Measurements from ENCODE around the gene PTPRG. TPM values are rescaled to one million over a fixed set of nuclear protein-coding genes. Genes with fewer than 3 reads are reported as not detected.

The PTPRG gene
- total RNA-seq, 4 donors from 2014 or later = 51.9 to 56.8 (median 54.4) TPM

- intact Hi-C loops (cut with DNase I) = no loop called here
- H3K9me3 ChIP-seq = no peaks in the 10 kb centered on the region
- H3K36me3 ChIP-seq = no peaks in the 10 kb centered on the region
- H3K4me1 ChIP-seq = peaks cover 0 to 6% (median 2%) of the 10 kb centered on the region in 4 donors
- no peak overlapping the region for H3K4me3 ChIP-seq
- DNase-seq (ENCODE audit: extremely low spot score) = no peak
- TF ChIP-seq POLR2AphosphoS5 (IDR thresholded peaks at IDR 0.05) = no peak
- TF ChIP-seq EP300 (IDR thresholded peaks at IDR 0.05) = no peak
- TF ChIP-seq CTCF (IDR thresholded peaks at IDR 0.05) = no peak
- TF ChIP-seq POLR2A (IDR thresholded peaks at IDR 0.05; ENCODE audit: low read depth) = no peak
- H3K27me3 ChIP-seq = no peaks in the 10 kb centered on the region
- H3K27ac ChIP-seq (replicated peaks in 1 of 4) = no peak overlapping the region
These were observed 161.7 kb downstream of the PTPRG start for GRCh38 chr3:61723038-61723437.

- no peak for DNase-seq (ENCODE audit: extremely low spot score)
- H3K9me3 ChIP-seq = no peaks in the 10 kb centered on the region
- H3K4me1 ChIP-seq = peaks cover 0 to 6% (median 2%) of the 10 kb centered on the region in 4 donors
- WGBS = 86% methylated on average over 2 of the region's 2 CpGs
- intact Hi-C loops (cut with DNase I) = no loop called here
- TF ChIP-seq POLR2A (IDR thresholded peaks at IDR 0.05; ENCODE audit: low read depth) (no peak), EP300 (IDR thresholded peaks at IDR 0.05) (no peak), CTCF (IDR thresholded peaks at IDR 0.05) (no peak), POLR2AphosphoS5 (IDR thresholded peaks at IDR 0.05) (no peak)
- no peak overlapping the region for H3K4me3 ChIP-seq
- no peaks in the 10 kb centered on the region for H3K27me3 ChIP-seq
- H3K27ac ChIP-seq (replicated peaks in 1 of 4) = no peak overlapping the region
- no peaks in the 10 kb centered on the region for H3K36me3 ChIP-seq
These were observed 162.8 kb downstream of the PTPRG start for GRCh38 chr3:61724183-61724582.

GRCh38 chr3:61724801-61725200, 163.4 kb downstream of the PTPRG start:
- WGBS = 92% methylated on average over 6 of the region's 6 CpGs

GRCh38 chr3:61725851-61726333, 164.5 kb downstream of the PTPRG start:
- H3K9me3 ChIP-seq = no peaks in the 10 kb centered on the region
- intact Hi-C loops (cut with DNase I) = no loop called here
- no peak overlapping the region for H3K4me3 ChIP-seq
- H3K4me1 ChIP-seq = peaks cover 0 to 8% (median 3%) of the 10 kb centered on the region in 4 donors
- H3K36me3 ChIP-seq = no peaks in the 10 kb centered on the region
- no peaks in the 10 kb centered on the region for H3K27me3 ChIP-seq
- TF ChIP-seq EP300 (IDR thresholded peaks at IDR 0.05) (no peak), CTCF (IDR thresholded peaks at IDR 0.05) (no peak), POLR2A (IDR thresholded peaks at IDR 0.05; ENCODE audit: low read depth) (no peak), POLR2AphosphoS5 (IDR thresholded peaks at IDR 0.05) (no peak)
- H3K27ac ChIP-seq (replicated peaks in 1 of 4) = no peak overlapping the region
- DNase-seq (ENCODE audit: extremely low spot score) = no peak
- 84% methylated on average over 5 of the region's 5 CpGs for WGBS

More at GRCh38 chr3:61724801-61725200, 163.4 kb downstream of the PTPRG start:
- Histone ChIP-seq H3K4me3 (no peak overlapping the region), H3K9me3 (no peaks in the 10 kb centered on the region), H3K27ac (replicated peaks in 1 of 4) (no peak overlapping the region), H3K4me1 (peaks cover 0 to 6% (median 2%) of the 10 kb centered on the region in 4 donors), H3K27me3 (no peaks in the 10 kb centered on the region), H3K36me3 (no peaks in the 10 kb centered on the region)
- no peak for TF ChIP-seq EP300 (IDR thresholded peaks at IDR 0.05)
- TF ChIP-seq CTCF (IDR thresholded peaks at IDR 0.05) = no peak
- no peak for TF ChIP-seq POLR2AphosphoS5 (IDR thresholded peaks at IDR 0.05)
- TF ChIP-seq POLR2A (IDR thresholded peaks at IDR 0.05; ENCODE audit: low read depth) = no peak
- intact Hi-C loops (cut with DNase I) = no loop called here
- no peak for DNase-seq (ENCODE audit: extremely low spot score)

- no peak for TF ChIP-seq CTCF (IDR thresholded peaks at IDR 0.05)
- no peak for TF ChIP-seq EP300 (IDR thresholded peaks at IDR 0.05)
- no peak for TF ChIP-seq POLR2A (IDR thresholded peaks at IDR 0.05; ENCODE audit: low read depth)
- TF ChIP-seq POLR2AphosphoS5 (IDR thresholded peaks at IDR 0.05) = no peak
- Histone ChIP-seq H3K4me1 (peaks cover 0 to 8% (median 3%) of the 10 kb centered on the region in 4 donors), H3K4me3 (no peak overlapping the region), H3K36me3 (no peaks in the 10 kb centered on the region), H3K27me3 (no peaks in the 10 kb centered on the region), H3K9me3 (no peaks in the 10 kb centered on the region), H3K27ac (replicated peaks in 1 of 4) (no peak overlapping the region)
- intact Hi-C loops (cut with DNase I) = no loop called here
- DNase-seq (ENCODE audit: extremely low spot score) = no peak
- 90% methylated on average over 5 of the region's 5 CpGs for WGBS
These were observed 166.1 kb downstream of the PTPRG start for GRCh38 chr3:61727435-61727834.

Measured in esophagus muscularis mucosa (tissue), 4 donors.